GM21515 (cell line): ENCODE measurements around the gene ZDHHC17.
"Not testable (repeated sequence)": the region's sequence is repeated elsewhere in the genome, so short reads cannot be mapped to it uniquely, and the experiment has no call there.

Source experiments
- ATAC-seq: cut with Tn5 transposase; IDR thresholded peaks from one replicate; pipeline ENCODE4 v1.9.1; 2021; ENCODE audit not compliant: unreplicated experiment

ZDHHC17 gene

GRCh38 chr12:76765598-76765997, 1.7 kb downstream of the ZDHHC17 start:
- no peak for ATAC-seq

- ATAC-seq, result no peak
These were observed 2.2 kb downstream of the ZDHHC17 start for GRCh38 chr12:76766161-76766560.

GRCh38 chr12:76768576-76768975, 4.7 kb downstream of the ZDHHC17 start:
- ATAC-seq, result no peak

GRCh38 chr12:76777765-76778216, 13.9 kb downstream of the ZDHHC17 start:
- peak; percentile 100 for ATAC-seq

- ATAC-seq, result no peak
These were observed 14.4 kb downstream of the ZDHHC17 start for GRCh38 chr12:76778364-76778763.

GRCh38 chr12:76779310-76779709, 15.4 kb downstream of the ZDHHC17 start:
- ATAC-seq, result not testable (repeated sequence)

GRCh38 chr12:76781321-76781720, 17.4 kb downstream of the ZDHHC17 start:
- no peak for ATAC-seq

GRCh38 chr12:76782526-76782925, 18.6 kb downstream of the ZDHHC17 start:
- ATAC-seq, result no peak

GRCh38 chr12:76784600-76785051, 20.7 kb downstream of the ZDHHC17 start:
- no peak for ATAC-seq

GRCh38 chr12:76785407-76785806, 21.5 kb downstream of the ZDHHC17 start:
- no peak for ATAC-seq

GRCh38 chr12:76786986-76787385, 23.1 kb downstream of the ZDHHC17 start:
- no peak for ATAC-seq

GRCh38 chr12:76787689-76788088, 23.8 kb downstream of the ZDHHC17 start:
- ATAC-seq, result no peak

- no peak for ATAC-seq
These were observed 25.6 kb downstream of the ZDHHC17 start for GRCh38 chr12:76789335-76790050.

- ATAC-seq, result no peak
These were observed 26.9 kb downstream of the ZDHHC17 start for GRCh38 chr12:76790564-76791552.

- no peak for ATAC-seq
These were observed 28.9 kb downstream of the ZDHHC17 start for GRCh38 chr12:76792828-76793227.

GRCh38 chr12:76798864-76799263, 34.9 kb downstream of the ZDHHC17 start:
- ATAC-seq, result no peak

GRCh38 chr12:76799362-76799761, 35.4 kb downstream of the ZDHHC17 start:
- ATAC-seq, result no peak

- ATAC-seq, result no peak
These were observed 38.1 kb downstream of the ZDHHC17 start for GRCh38 chr12:76802060-76802459.

- no peak for ATAC-seq
These were observed 40.6 kb downstream of the ZDHHC17 start for GRCh38 chr12:76804435-76804976.

GRCh38 chr12:76810671-76811419, 46.9 kb downstream of the ZDHHC17 start:
- no peak for ATAC-seq

GRCh38 chr12:76811976-76812375, 48.1 kb downstream of the ZDHHC17 start:
- ATAC-seq, result no peak
